Hepatocyte (in vitro differentiated cells): Measurements from ENCODE around the gene HOXC9. TPM values are rescaled to one million over a fixed set of nuclear protein-coding genes. Genes with fewer than 3 reads are reported as not detected.

Experiments
- DNase-seq: peaks from one replicate; pipeline ENCODE4 v3.0.0-alpha.2; 2016; ENCODE audit warnings: low spot score
- H2AFZ ChIP-seq: fragments of 200-600 bp; sonication (generic); 2 replicates; pipeline ENCODE4 v1.6.0; 2016; ENCODE audit warnings: antibody characterized with exemption, mild to moderate bottlenecking
- H3K27ac ChIP-seq: fragments of 200-600 bp; sonication (generic); 2 replicates; pipeline ENCODE4 v1.5.1; 2016; ENCODE audit warnings: mild to moderate bottlenecking
- H3K27me3 ChIP-seq: fragments of 200-600 bp; sonication (generic); 2 replicates; pipeline ENCODE4 v1.6.1; 2016
- H3K36me3 ChIP-seq: fragments of 200-600 bp; sonication (generic); replicated peaks from 2 replicates; pipeline ENCODE4 v1.5.1; 2016; ENCODE audit warnings: low read depth; ENCODE audit not compliant: insufficient read depth
- H3K4me1 ChIP-seq: fragments of 200-600 bp; sonication (generic); 2 replicates; pipeline ENCODE4 v1.5.1; 2016; ENCODE audit warnings: mild to moderate bottlenecking, moderate library complexity; ENCODE audit not compliant: insufficient read depth
- H3K4me2 ChIP-seq: fragments of 200-600 bp; sonication (generic); 2 replicates; pipeline ENCODE4 v1.6.0; 2016
- H3K4me3 ChIP-seq: fragments of 200-600 bp; sonication (generic); 2 replicates; pipeline ENCODE4 v1.5.1; 2016; ENCODE audit warnings: mild to moderate bottlenecking
- H3K79me2 ChIP-seq: fragments of 200-600 bp; sonication (generic); 2 replicates; pipeline ENCODE4 v1.6.0; 2017; ENCODE audit warnings: mild to moderate bottlenecking
- H3K9me2 ChIP-seq: fragments of 200-600 bp; sonication (generic); replicated peaks from 2 replicates; pipeline ENCODE4 v1.6.0; 2017; ENCODE audit warnings: mild to moderate bottlenecking; ENCODE audit not compliant: insufficient read depth
- H3K9me3 ChIP-seq: fragments of 200-600 bp; sonication (generic); 2 replicates; pipeline ENCODE4 v1.5.1; 2016; ENCODE audit warnings: low read depth, mild to moderate bottlenecking
- H4K20me1 ChIP-seq: fragments of 200-600 bp; sonication (generic); 2 replicates; pipeline ENCODE4 v1.6.0; 2016; ENCODE audit warnings: mild to moderate bottlenecking; ENCODE audit not compliant: insufficient read depth, poor library complexity, severe bottlenecking
- CTCF ChIP-seq: fragments of 200-600 bp; sonication (generic); IDR thresholded peaks from 2 replicates; pipeline ENCODE4 v1.5.1; 2016; ENCODE audit warnings: antibody characterized with exemption, mild to moderate bottlenecking; ENCODE audit not compliant: poor library complexity
- EZH2 ChIP-seq: fragments of 200-600 bp; sonication (generic); IDR thresholded peaks from 2 replicates; pipeline ENCODE4 v1.6.1; 2016; ENCODE audit warnings: antibody characterized with exemption, mild to moderate bottlenecking, borderline replicate concordance
- EZH2phosphoT487 ChIP-seq: fragments of 200-600 bp; sonication (generic); IDR thresholded peaks from one replicate; pipeline ENCODE4 v1.6.1; 2018; ENCODE audit warnings: antibody characterized with exemption, mild to moderate bottlenecking, low read depth, moderate library complexity; ENCODE audit not compliant: unreplicated experiment, severe bottlenecking
- WGBS: methylation state at CpG from one replicate; pipeline ENCODE4 v1.1.6; 2016; ENCODE audit warnings: low lambda C conversion rate; ENCODE audit errors: missing lambda C conversion rate; 5-methylcytosine and 5-hydroxymethylcytosine counted together
- polyA plus RNA-seq: library from polyadenylated mRNA; unstranded; fragments of >200 nt; fragmentation: Nextera tagmentation; extraction: Ambion mirVana; gene quantifications from 2 replicates; pipeline ENCODE4 v1.2.1, GENCODE V29; 2016
- total RNA-seq: library from RNA; depleted of rRNA; stranded (reverse); fragments of >200 nt; gene quantifications from 2 replicates; pipeline ENCODE4 v1.2.3, GENCODE V29; 2014

Gene HOXC9
- total and polyA plus RNA-seq, 2 experiments from 2014 or later: 0.10 to 4.1 TPM

- H3K9me3 ChIP-seq: no peaks in the 10 kb centered on the region
- no peaks in the 10 kb centered on the region for H3K4me1 ChIP-seq
- H3K4me2 ChIP-seq: no peak overlapping the region
- TF ChIP-seq EZH2: no peak
- TF ChIP-seq CTCF: no peak
- no peak for TF ChIP-seq EZH2phosphoT487
- H3K27me3 ChIP-seq: peaks cover 100% of the 10 kb centered on the region
- H3K79me2 ChIP-seq: no peaks in the 10 kb centered on the region
- no peaks in the 10 kb centered on the region for H4K20me1 ChIP-seq
- H3K4me3 ChIP-seq: no peak overlapping the region
- WGBS: 39% methylated on average over 4 of the region's 4 CpGs
- no peak overlapping the region for H2AFZ ChIP-seq
- DNase-seq: no peak
- no peak overlapping the region for H3K27ac ChIP-seq
- no peaks in the 10 kb centered on the region for H3K9me2 ChIP-seq
- no peaks in the 10 kb centered on the region for H3K36me3 ChIP-seq
These were observed 40.6 kb upstream of the HOXC9 start for GRCh38 chr12:53959314-53959713.

- H3K79me2 ChIP-seq: no peaks in the 10 kb centered on the region
- no peaks in the 10 kb centered on the region for H3K9me3 ChIP-seq
- no peak for DNase-seq
- peak overlapping the region; percentile 53 for H3K4me2 ChIP-seq
- H3K4me3 ChIP-seq: no peak overlapping the region
- H4K20me1 ChIP-seq: no peaks in the 10 kb centered on the region
- no peak overlapping the region for H2AFZ ChIP-seq
- H3K27ac ChIP-seq: no peak overlapping the region
- H3K9me2 ChIP-seq: no peaks in the 10 kb centered on the region
- WGBS: 43% methylated on average over 30 of the region's 39 CpGs
- H3K36me3 ChIP-seq: no peaks in the 10 kb centered on the region
- peaks cover 100% of the 10 kb centered on the region for H3K27me3 ChIP-seq
- TF ChIP-seq EZH2phosphoT487: no peak
- TF ChIP-seq EZH2: peak; percentile 51
- H3K4me1 ChIP-seq: no peaks in the 10 kb centered on the region
These were observed 39.6 kb upstream of the HOXC9 start for GRCh38 chr12:53960187-53961024.

- no peak for TF ChIP-seq CTCF
- TF ChIP-seq EZH2phosphoT487: peak; percentile 4
- peak; percentile 71 for TF ChIP-seq EZH2
- H3K4me1 ChIP-seq: no peaks in the 10 kb centered on the region
- peaks cover 100% of the 10 kb centered on the region for H3K27me3 ChIP-seq
- H3K79me2 ChIP-seq: no peaks in the 10 kb centered on the region
- H3K36me3 ChIP-seq: no peaks in the 10 kb centered on the region
- whole genome bisulfite sequencing: 10% methylated on average over 53 of the region's 72 CpGs
- H4K20me1 ChIP-seq: no peaks in the 10 kb centered on the region
- no peaks in the 10 kb centered on the region for H3K9me3 ChIP-seq
- no peaks in the 10 kb centered on the region for H3K9me2 ChIP-seq
- H2AFZ ChIP-seq: peak overlapping the region; percentile 31
- H3K27ac ChIP-seq: no peak overlapping the region
- DNase-seq: no peak
- H3K4me2 ChIP-seq: peak overlapping the region; percentile 53
- H3K4me3 ChIP-seq: no peak overlapping the region
These were observed 38.8 kb upstream of the HOXC9 start for GRCh38 chr12:53961025-53961761.

GRCh38 chr12:53963005-53963404 lies 37.0 kb upstream of the HOXC9 start:
- H4K20me1 ChIP-seq: no peaks in the 10 kb centered on the region
- H3K4me2 ChIP-seq: peak overlapping the region; percentile 52
- peaks cover 100% of the 10 kb centered on the region for H3K27me3 ChIP-seq
- H2AFZ ChIP-seq: no peak overlapping the region
- no peaks in the 10 kb centered on the region for H3K79me2 ChIP-seq
- WGBS: 58% methylated on average over 7 of the region's 7 CpGs
- no peaks in the 10 kb centered on the region for H3K4me1 ChIP-seq
- H3K27ac ChIP-seq: no peak overlapping the region
- no peaks in the 10 kb centered on the region for H3K9me3 ChIP-seq
- H3K9me2 ChIP-seq: no peaks in the 10 kb centered on the region
- no peak for DNase-seq
- no peaks in the 10 kb centered on the region for H3K36me3 ChIP-seq
- H3K4me3 ChIP-seq: no peak overlapping the region
- no peak for TF ChIP-seq EZH2phosphoT487
- TF ChIP-seq EZH2: no peak
- TF ChIP-seq CTCF: no peak
